ENCODE measurements around the gene NEGR1.

DNA sequence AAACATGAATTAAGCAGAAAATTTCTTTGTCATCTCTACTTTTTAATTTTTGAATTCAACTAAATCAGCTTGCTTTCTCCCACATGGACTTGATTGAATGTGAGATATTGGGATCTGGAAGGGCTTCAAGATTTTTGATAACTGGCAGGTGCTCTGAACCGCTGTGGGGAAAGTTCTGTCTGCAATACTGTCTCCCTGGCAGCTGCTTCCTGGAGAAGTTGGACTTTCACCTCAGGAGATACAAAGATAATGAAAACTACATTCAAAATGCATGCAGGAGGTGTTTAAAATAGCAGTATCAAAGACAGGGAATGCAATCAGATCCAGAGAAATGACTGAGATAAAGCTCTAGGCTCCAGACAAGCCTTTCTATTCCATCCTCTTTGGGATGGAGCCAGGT is 338.3 kb downstream of the NEGR1 start:
- TF ChIP-seq, protein P1, sequence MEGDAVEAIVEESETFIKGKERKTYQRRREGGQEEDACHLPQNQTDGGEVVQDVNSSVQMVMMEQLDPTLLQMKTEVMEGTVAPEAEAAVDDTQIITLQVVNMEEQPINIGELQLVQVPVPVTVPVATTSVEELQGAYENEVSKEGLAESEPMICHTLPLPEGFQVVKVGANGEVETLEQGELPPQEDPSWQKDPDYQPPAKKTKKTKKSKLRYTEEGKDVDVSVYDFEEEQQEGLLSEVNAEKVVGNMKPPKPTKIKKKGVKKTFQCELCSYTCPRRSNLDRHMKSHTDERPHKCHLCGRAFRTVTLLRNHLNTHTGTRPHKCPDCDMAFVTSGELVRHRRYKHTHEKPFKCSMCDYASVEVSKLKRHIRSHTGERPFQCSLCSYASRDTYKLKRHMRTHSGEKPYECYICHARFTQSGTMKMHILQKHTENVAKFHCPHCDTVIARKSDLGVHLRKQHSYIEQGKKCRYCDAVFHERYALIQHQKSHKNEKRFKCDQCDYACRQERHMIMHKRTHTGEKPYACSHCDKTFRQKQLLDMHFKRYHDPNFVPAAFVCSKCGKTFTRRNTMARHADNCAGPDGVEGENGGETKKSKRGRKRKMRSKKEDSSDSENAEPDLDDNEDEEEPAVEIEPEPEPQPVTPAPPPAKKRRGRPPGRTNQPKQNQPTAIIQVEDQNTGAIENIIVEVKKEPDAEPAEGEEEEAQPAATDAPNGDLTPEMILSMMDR (IDR thresholded peaks at IDR 0.05) = no peak
- no peak for TF ChIP-seq POLR2A (IDR thresholded peaks at IDR 0.05)
